Stromal cell of bone marrow (primary cell): ENCODE data around the gene GASK1A.

Experiments
- DNase-seq: peaks from one replicate; pipeline ENCODE4 v3.0.0-alpha.2; 2012; ENCODE audit warnings: low read depth

The GASK1A gene

GRCh38 chr3:42982645-42983412 lies 3.7 kb downstream of the GASK1A start:
- no peak for DNase-seq

- DNase-seq, result no peak
Measured at GRCh38 chr3:42983927-42984326, 4.8 kb downstream of the GASK1A start.

GRCh38 chr3:42984701-42985100 lies 5.6 kb downstream of the GASK1A start:
- DNase-seq, result no peak

GRCh38 chr3:42988097-42988496 lies 9.0 kb downstream of the GASK1A start:
- no peak for DNase-seq

GRCh38 chr3:42988566-42988965 lies 9.5 kb downstream of the GASK1A start:
- no peak for DNase-seq

GRCh38 chr3:42991341-42992315 lies 12.5 kb downstream of the GASK1A start:
- no peak for DNase-seq

- DNase-seq, result no peak
Measured at GRCh38 chr3:42994595-42994994, 15.5 kb downstream of the GASK1A start.

- DNase-seq, result no peak
Measured at GRCh38 chr3:42996021-42996420, 16.9 kb downstream of the GASK1A start.

GRCh38 chr3:42996633-42997075 lies 17.5 kb downstream of the GASK1A start:
- no peak for DNase-seq

GRCh38 chr3:42999212-42999611 lies 20.1 kb downstream of the GASK1A start:
- no peak for DNase-seq

GRCh38 chr3:42999632-43000031 lies 20.5 kb downstream of the GASK1A start:
- no peak for DNase-seq

GRCh38 chr3:43000387-43000786 lies 21.3 kb downstream of the GASK1A start:
- no peak for DNase-seq

- DNase-seq, result peak; percentile 95
Measured at GRCh38 chr3:43001094-43001553, 22.0 kb downstream of the GASK1A start.

GRCh38 chr3:43001556-43002121 lies 22.5 kb downstream of the GASK1A start:
- DNase-seq, result no peak

- DNase-seq, result peak; percentile 39
Measured at GRCh38 chr3:43004282-43004681, 25.2 kb downstream of the GASK1A start.

GRCh38 chr3:43005253-43005652 lies 26.1 kb downstream of the GASK1A start:
- DNase-seq, result no peak

GRCh38 chr3:43005981-43006380 lies 26.9 kb downstream of the GASK1A start:
- DNase-seq, result no peak

- DNase-seq, result no peak
Measured at GRCh38 chr3:43006825-43007224, 27.7 kb downstream of the GASK1A start.

GRCh38 chr3:43009547-43009946 lies 30.4 kb downstream of the GASK1A start:
- no peak for DNase-seq

GRCh38 chr3:43010638-43011037 lies 31.5 kb downstream of the GASK1A start:
- no peak for DNase-seq

GRCh38 chr3:43011638-43012037 lies 32.5 kb downstream of the GASK1A start:
- no peak for DNase-seq

GRCh38 chr3:43012174-43012573 lies 33.1 kb downstream of the GASK1A start:
- no peak for DNase-seq

- no peak for DNase-seq
Measured at GRCh38 chr3:43013256-43013655, 34.1 kb downstream of the GASK1A start.
